ENCODE measurements around the gene POR. TPM values are rescaled to one million over a fixed set of nuclear protein-coding genes. Genes with fewer than 3 reads are reported as not detected.

The POR gene
- total and polyA plus RNA-seq, 10 donors, result 49.1 to 170 (median 117) TPM

- Histone ChIP-seq H3K9me3 (no peaks in the 10 kb centered on the region), H3K27ac (peak overlapping the region in 6 of 8 donors; percentile 61 to 92 (median 84)), H3K4me3 (no peak overlapping the region), H3K36me3 (peaks cover 0 to 2% (median 0%) of the 10 kb centered on the region in 6 donors), H3K4me1 (peaks cover 6 to 64% (median 35%) of the 10 kb centered on the region in 6 donors), H3K27me3 (replicated peaks in 1 of 7) (no peaks in the 10 kb centered on the region)
- TF ChIP-seq POLR2A (IDR thresholded peaks at IDR 0.05) (no peak), CTCF (IDR thresholded peaks at IDR 0.05 in 8 of 11, conservative IDR thresholded peaks at IDR 0.05 in 3 of 11) (no peak), POLR2AphosphoS5 (IDR thresholded peaks at IDR 0.05) (no peak)
- intact Hi-C loops (cut with DNase I; ENCODE audit: low total_unique reads), result loop anchor here (10.0 kb wide), 1 partner anchor 119 kb away; the partner anchor contains the start of gene TMEM120A
- no peak for DNase-seq
- 87 to 94% (median 90%) methylated on average over 20 to 21 of the region's 21 CpGs for WGBS, 5 donors
Observed at GRCh38 chr7:75875113-75876080, 39.6 kb upstream of the POR start.

- H3K4me1 ChIP-seq, result peaks cover 6 to 73% (median 41%) of the 10 kb centered on the region in 6 donors
- peaks cover 0 to 12% (median 2%) of the 10 kb centered on the region in 6 donors for H3K36me3 ChIP-seq
- no peak overlapping the region for H3K4me3 ChIP-seq
- no peaks in the 10 kb centered on the region for H3K27me3 ChIP-seq (replicated peaks in 1 of 7)
- intact Hi-C loops (cut with DNase I; ENCODE audit: low total_unique reads), result loop anchor here (10.0 kb wide), 1 partner anchor 118 kb away; the partner anchor contains the start of gene TMEM120A
- no peaks in the 10 kb centered on the region for H3K9me3 ChIP-seq
- H3K27ac ChIP-seq, result peak overlapping the region in 7 of 8 donors; percentile 51 to 92 (median 81)
- no peak for TF ChIP-seq CTCF (IDR thresholded peaks at IDR 0.05 in 8 of 11, conservative IDR thresholded peaks at IDR 0.05 in 3 of 11)
- TF ChIP-seq POLR2AphosphoS5 (IDR thresholded peaks at IDR 0.05), result peak in 1 of 3 donors; percentile 36
- DNase-seq, result no peak
- WGBS, 5 donors, result 60 to 81% (median 71%) methylated on average over 11 of the region's 11 CpGs
Observed at GRCh38 chr7:75876126-75876881, 38.7 kb upstream of the POR start.

DNA sequence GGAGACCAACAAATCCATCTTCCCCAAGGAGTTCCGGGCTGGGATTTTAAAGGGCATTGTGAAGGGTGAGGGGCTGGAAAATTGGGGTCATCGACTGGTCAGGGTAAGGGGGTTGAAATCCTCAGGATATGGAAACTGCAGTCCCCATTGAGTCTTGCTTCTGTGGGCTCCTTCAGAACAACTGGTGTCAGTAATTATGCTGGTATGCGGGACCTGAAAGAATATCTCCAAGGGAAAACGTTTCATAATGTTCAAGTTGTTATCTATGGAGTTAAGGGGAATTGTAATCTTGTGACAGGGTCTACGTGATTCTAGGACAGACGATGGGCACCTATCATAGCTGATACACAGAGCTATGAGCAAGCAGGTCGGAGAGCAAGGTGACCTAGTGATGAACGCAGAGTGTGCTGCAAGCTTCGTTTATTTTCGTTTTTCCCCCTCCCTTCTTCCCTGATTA, 36.6 kb upstream of the POR start:
- peaks cover 6 to 72% (median 36%) of the 10 kb centered on the region in 6 donors for H3K4me1 ChIP-seq
- no peaks in the 10 kb centered on the region for H3K9me3 ChIP-seq
- no peak for DNase-seq
- H3K4me3 ChIP-seq, result peak overlapping the region; percentile 32 to 99 (median 93)
- peaks cover 0 to 32% (median 22%) of the 10 kb centered on the region in 6 donors for H3K36me3 ChIP-seq
- TF ChIP-seq POLR2A (IDR thresholded peaks at IDR 0.05), result no peak
- no peaks in the 10 kb centered on the region for H3K27me3 ChIP-seq (replicated peaks in 1 of 7)
- H3K27ac ChIP-seq, result peak overlapping the region; percentile 50 to 92 (median 86)
- WGBS, 5 donors, result 21 to 25% (median 23%) methylated on average over 10 of the region's 10 CpGs
- intact Hi-C loops (cut with DNase I; ENCODE audit: low total_unique reads), result loop anchor here (10.0 kb wide), 1 partner anchor 116 kb away; the partner anchor contains the start of gene TMEM120A
